ENCODE results near the gene SPCS3.

GRCh38 chr4:176360446-176360845 is 40.7 kb downstream of the SPCS3 start:
- TF ChIP-seq POLR2A (IDR thresholded peaks at IDR 0.05) (no peak), CTCF (IDR thresholded peaks at IDR 0.05 in 8 of 11, conservative IDR thresholded peaks at IDR 0.05 in 3 of 11) (no peak)
